Peyer's patch (tissue), 4 donors: Measurements from ENCODE around the gene ZBTB12.

Source experiments
- CTCF ChIP-seq, 6 experiments: fragments of 450-650 bp in 4 of 6; fragments of 200-600 bp in 2 of 6; sonication (generic) in 1 of 6; IDR thresholded peaks; one replicate each; pipeline ENCODE4 v1.5.1; 2017 to 2019; ENCODE audit warnings: antibody characterized with exemption in 6 of 6, mild to moderate bottlenecking in 3 of 6, moderate library complexity in 1 of 6
- POLR2A ChIP-seq, 2 donors: fragments of 450-650 bp; IDR thresholded peaks; one replicate each; pipeline ENCODE4 v1.5.1; 2017; ENCODE audit warnings: antibody characterized with exemption in 2 of 2, mild to moderate bottlenecking in 2 of 2, moderate library complexity in 2 of 2

GRCh38 chr6:31905041-31905440, 3.2 kb upstream of the ZBTB12 start:
- no peak for TF ChIP-seq CTCF (IDR thresholded peaks at IDR 0.05)
- no peak for TF ChIP-seq POLR2A (IDR thresholded peaks at IDR 0.05)
